Measurements from ENCODE around the gene IGDCC3. TPM values are rescaled to one million over a fixed set of nuclear protein-coding genes. Genes with fewer than 3 reads are reported as not detected.
"Not testable (repeated sequence)": the region's sequence is repeated elsewhere in the genome, so short reads cannot be mapped to it uniquely, and the experiment has no call there.

The IGDCC3 gene
- total RNA-seq, 4 donors from 2014 or later, result 0.13 TPM; not detected in 3

- H3K9me3 ChIP-seq, result peaks cover 0 to 5% (median 0%) of the 10 kb centered on the region in 3 donors
- no peak for TF ChIP-seq EP300 (IDR thresholded peaks at IDR 0.05)
- TF ChIP-seq POLR2A (IDR thresholded peaks at IDR 0.05), result no peak
- TF ChIP-seq POLR2AphosphoS5 (IDR thresholded peaks at IDR 0.05), result no peak
- no peak for TF ChIP-seq CTCF (IDR thresholded peaks at IDR 0.05)
- peaks cover 2 to 13% (median 6%) of the 10 kb centered on the region in 3 donors for H3K4me1 ChIP-seq
- no peak overlapping the region for H3K27ac ChIP-seq
- peaks cover 63% of the 10 kb centered on the region for H3K27me3 ChIP-seq
- ATAC-seq, result peak; percentile 19
- WGBS, 2 donors (ENCODE audit: low coverage in 1 of 2), result 6% methylated on average over 9 of the region's 85 CpGs; no CpG with 5 or more reads in 1 of the 2 donors
- no peaks in the 10 kb centered on the region for H3K36me3 ChIP-seq
- peak overlapping the region; percentile 10 to 55 for H3K4me3 ChIP-seq
These were observed 22.4 kb downstream of the IGDCC3 start for GRCh38 chr15:65355173-65355987.

DNA sequence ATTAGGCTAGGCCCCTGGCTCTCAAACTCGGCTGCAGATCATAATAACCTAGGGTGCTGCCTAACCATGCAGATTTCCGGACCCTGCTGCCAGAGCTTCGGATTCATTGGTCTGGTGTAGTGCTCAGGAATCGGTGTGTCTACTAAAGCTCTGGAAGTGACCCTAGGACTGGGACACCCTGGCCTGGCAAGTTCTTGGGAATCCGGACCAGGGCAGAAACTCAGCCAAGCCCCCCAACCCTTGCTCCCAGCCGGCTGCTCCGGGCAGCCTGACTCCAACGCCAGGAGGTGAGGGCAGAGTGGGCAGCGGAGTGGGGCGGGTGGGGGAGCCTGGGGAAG lies 23.0 kb downstream of the IGDCC3 start:
- WGBS, 2 donors (ENCODE audit: low coverage in 1 of 2), result 100% methylated on average over 2 of the region's 10 CpGs; no CpG with 5 or more reads in 1 of the 2 donors
- no peak for ATAC-seq
- Histone ChIP-seq H3K27me3 (peaks cover 63% of the 10 kb centered on the region), H3K27ac (no peak overlapping the region), H3K9me3 (peaks cover 0 to 5% (median 0%) of the 10 kb centered on the region in 3 donors), H3K4me3 (peak overlapping the region in 1 of 2 donors; percentile 55), H3K4me1 (peaks cover 2 to 13% (median 6%) of the 10 kb centered on the region in 3 donors), H3K36me3 (no peaks in the 10 kb centered on the region)
- TF ChIP-seq CTCF (IDR thresholded peaks at IDR 0.05) (no peak), EP300 (IDR thresholded peaks at IDR 0.05) (no peak), POLR2A (IDR thresholded peaks at IDR 0.05) (no peak), POLR2AphosphoS5 (IDR thresholded peaks at IDR 0.05) (no peak)

GRCh38 chr15:65351972-65352371 lies 25.8 kb downstream of the IGDCC3 start:
- H3K36me3 ChIP-seq, H3K4me3 ChIP-seq, ATAC-seq, H3K9me3 ChIP-seq, H3K27ac ChIP-seq: not testable (repeated sequence)
- Histone ChIP-seq H3K4me1 (peaks cover 2 to 13% (median 6%) of the 10 kb centered on the region in 3 donors), H3K27me3 (peaks cover 39% of the 10 kb centered on the region)
- WGBS, 2 donors (ENCODE audit: low coverage in 1 of 2), result 74 to 83% methylated on average over 1 of the region's 1 CpG

- H3K27me3 ChIP-seq, result peaks cover 16% of the 10 kb centered on the region
- 75 to 91% methylated on average over 6 to 8 of the region's 8 CpGs for WGBS, 2 donors (ENCODE audit: low coverage in 1 of 2)
- TF ChIP-seq EP300 (IDR thresholded peaks at IDR 0.05) (no peak), POLR2AphosphoS5 (IDR thresholded peaks at IDR 0.05) (no peak), CTCF (IDR thresholded peaks at IDR 0.05) (no peak), POLR2A (IDR thresholded peaks at IDR 0.05) (no peak)
- no peak overlapping the region for H3K4me3 ChIP-seq
- H3K27ac ChIP-seq, result no peak overlapping the region
- ATAC-seq, result no peak
- no peaks in the 10 kb centered on the region for H3K36me3 ChIP-seq
- H3K4me1 ChIP-seq, result no peaks in the 10 kb centered on the region
- peaks cover 0 to 5% (median 0%) of the 10 kb centered on the region in 3 donors for H3K9me3 ChIP-seq
These were observed 28.5 kb downstream of the IGDCC3 start for GRCh38 chr15:65349338-65349737.

- H3K9me3 ChIP-seq, ATAC-seq, H3K27me3 ChIP-seq, H3K4me1 ChIP-seq, H3K4me3 ChIP-seq, H3K27ac ChIP-seq, H3K36me3 ChIP-seq: not testable (repeated sequence)
- 89 to 100% methylated on average over 7 of the region's 8 CpGs for WGBS, 2 donors (ENCODE audit: low coverage in 1 of 2)
These were observed 30.0 kb downstream of the IGDCC3 start for GRCh38 chr15:65347756-65348155.
